WTC11 (cell line): ENCODE results near the gene MAGI2. TPM values are rescaled to one million over a fixed set of nuclear protein-coding genes. Genes with fewer than 3 reads are reported as not detected.

Experiments
- AR ChIP-seq: fragments of 250-450 bp; sonication (Bioruptor Pico); IDR thresholded peaks from 2 replicates; pipeline ENCODE4 v1.9.0; 2021; ENCODE audit warnings: mild to moderate bottlenecking
- ATF2 ChIP-seq: sonication (generic); formaldehyde crosslinking; IDR thresholded peaks from 2 replicates; pipeline ENCODE4 v1.8.1; 2022; ENCODE audit warnings: low read depth, missing genetic modification reagents, borderline replicate concordance
- CREM ChIP-seq: sonication (generic); formaldehyde crosslinking; IDR thresholded peaks from 2 replicates; pipeline ENCODE4 v1.8.1; 2022; ENCODE audit warnings: mild to moderate bottlenecking, missing genetic modification reagents, moderate library complexity
- E2F1 ChIP-seq: sonication (generic); formaldehyde crosslinking; IDR thresholded peaks from 2 replicates; pipeline ENCODE4 v1.8.0; 2022; ENCODE audit warnings: mild to moderate bottlenecking, missing genetic modification reagents
- EMX1 ChIP-seq: fragments of 250-450 bp; sonication (Bioruptor Pico); IDR thresholded peaks from 2 replicates; pipeline ENCODE4 v1.8.0; 2021; ENCODE audit warnings: mild to moderate bottlenecking
- FOXK1 ChIP-seq: sonication (generic); formaldehyde crosslinking; IDR thresholded peaks from 2 replicates; pipeline ENCODE4 v1.8.0; 2022; ENCODE audit warnings: mild to moderate bottlenecking, moderate library complexity, missing genetic modification reagents
- FOXP1 ChIP-seq: sonication (generic); formaldehyde crosslinking; IDR thresholded peaks from 2 replicates; pipeline ENCODE4 v1.8.0; 2022; ENCODE audit warnings: missing genetic modification reagents, mild to moderate bottlenecking, moderate library complexity, borderline replicate concordance
- FOXP4 ChIP-seq: sonication (generic); formaldehyde crosslinking; IDR thresholded peaks from 2 replicates; pipeline ENCODE4 v1.8.0; 2022; ENCODE audit warnings: mild to moderate bottlenecking, missing genetic modification reagents
- GRHL2 ChIP-seq: fragments of 250-450 bp; sonication (Bioruptor Pico); IDR thresholded peaks from 2 replicates; pipeline ENCODE4 v1.8.0; 2022; ENCODE audit warnings: mild to moderate bottlenecking, moderate library complexity; ENCODE audit not compliant: insufficient replicate concordance, severe bottlenecking
- HMGA2 ChIP-seq: fragments of 250-450 bp; sonication (Bioruptor Pico); IDR thresholded peaks from 2 replicates; pipeline ENCODE4 v1.4.0; 2021; ENCODE audit warnings: mild to moderate bottlenecking, moderate library complexity
- IRF2 ChIP-seq: sonication (generic); formaldehyde crosslinking; IDR thresholded peaks from 2 replicates; pipeline ENCODE4 v1.8.0; 2022; ENCODE audit warnings: low read depth, missing genetic modification reagents, borderline replicate concordance
- JUN ChIP-seq: sonication (generic); formaldehyde crosslinking; IDR thresholded peaks from 2 replicates; pipeline ENCODE4 v1.8.0; 2023; ENCODE audit warnings: mild to moderate bottlenecking, missing genetic modification reagents
- KAT7 ChIP-seq: sonication (generic); formaldehyde crosslinking; IDR thresholded peaks from 2 replicates; pipeline ENCODE4 v1.8.1; 2023; ENCODE audit warnings: missing genetic modification reagents, mild to moderate bottlenecking, borderline replicate concordance
- NFATC4 ChIP-seq: fragments of 250-450 bp; sonication (Bioruptor Pico); IDR thresholded peaks from 2 replicates; pipeline ENCODE4 v1.9.0; 2021; ENCODE audit warnings: mild to moderate bottlenecking
- NFYB ChIP-seq: sonication (generic); formaldehyde crosslinking; conservative IDR thresholded peaks from 2 replicates; pipeline ENCODE4 v1.8.0; 2022; ENCODE audit warnings: low read depth, missing genetic modification reagents
- NR3C1 ChIP-seq: sonication (generic); formaldehyde crosslinking; conservative IDR thresholded peaks from 2 replicates; pipeline ENCODE4 v1.8.1; 2023; ENCODE audit warnings: low read depth, mild to moderate bottlenecking, missing genetic modification reagents
- SMAD3 ChIP-seq: sonication (generic); formaldehyde crosslinking; IDR thresholded peaks from 2 replicates; pipeline ENCODE4 v1.8.0; 2022; ENCODE audit warnings: missing genetic modification reagents, mild to moderate bottlenecking, borderline replicate concordance
- SOX15 ChIP-seq: fragments of 250-450 bp; sonication (Bioruptor Pico); IDR thresholded peaks from 2 replicates; pipeline ENCODE4 v1.9.0; 2021; ENCODE audit warnings: mild to moderate bottlenecking
- SP1 ChIP-seq: sonication (generic); formaldehyde crosslinking; conservative IDR thresholded peaks from 2 replicates; pipeline ENCODE4 v1.8.1; 2022; ENCODE audit warnings: missing genetic modification reagents
- TCF7 ChIP-seq: sonication (generic); formaldehyde crosslinking; IDR thresholded peaks from 2 replicates; pipeline ENCODE4 v1.8.0; 2022; ENCODE audit warnings: mild to moderate bottlenecking, low read depth, missing genetic modification reagents, moderate library complexity
- USF1 ChIP-seq: sonication (generic); formaldehyde crosslinking; IDR thresholded peaks from 2 replicates; pipeline ENCODE4 v1.8.0; 2022; ENCODE audit warnings: mild to moderate bottlenecking, missing genetic modification reagents
- USF2 ChIP-seq: sonication (generic); formaldehyde crosslinking; IDR thresholded peaks from 2 replicates; pipeline ENCODE4 v1.8.1; 2023; ENCODE audit warnings: mild to moderate bottlenecking, missing genetic modification reagents, moderate library complexity
- ZBTB21 ChIP-seq: sonication (generic); formaldehyde crosslinking; IDR thresholded peaks from 2 replicates; pipeline ENCODE4 v1.8.1; 2023; ENCODE audit warnings: mild to moderate bottlenecking, missing genetic modification reagents, borderline replicate concordance
- ZNF219 ChIP-seq: sonication (generic); formaldehyde crosslinking; IDR thresholded peaks from 2 replicates; pipeline ENCODE4 v1.8.0; 2023; ENCODE audit warnings: missing genetic modification reagents, mild to moderate bottlenecking, borderline replicate concordance
- ZNF232 ChIP-seq: sonication (generic); formaldehyde crosslinking; IDR thresholded peaks from 2 replicates; pipeline ENCODE4 v1.8.0; 2022; ENCODE audit warnings: mild to moderate bottlenecking, missing genetic modification reagents
- ZNF263 ChIP-seq: sonication (generic); formaldehyde crosslinking; IDR thresholded peaks from 2 replicates; pipeline ENCODE4 v1.8.1; 2022; ENCODE audit warnings: low read depth, mild to moderate bottlenecking, moderate library complexity, missing genetic modification reagents
- total RNA-seq: library from RNA; stranded (reverse); gene quantifications from 3 replicates; pipeline ENCODE4 v1.2.3, GENCODE V29; 2021

Gene MAGI2
- total RNA-seq, 1 experiment from 2014 or later, result 26.6 TPM

- TF ChIP-seq AR (no peak), KAT7 (peak; percentile 82; the same call in 1 of the 2 replicates), USF1 (CRISPR knock-in tag) (peak; percentile 80), EMX1 (no peak), ZNF219 (CRISPR knock-in tag) (no peak), CREM (no peak), JUN (CRISPR knock-in tag) (no peak), GRHL2 (CRISPR knock-in tag) (no peak), SOX15 (CRISPR knock-in tag) (no peak), NR3C1 (CRISPR knock-in tag) (no peak), HMGA2 (no peak), FOXP1 (CRISPR knock-in tag) (no peak), ZNF263 (no peak), ZNF232 (no peak), SP1 (CRISPR knock-in tag) (no peak; the same call in 1 of the 2 replicates), ATF2 (CRISPR knock-in tag) (no peak), NFYB (CRISPR knock-in tag) (no peak), NFATC4 (CRISPR knock-in tag) (no peak), FOXK1 (CRISPR knock-in tag) (peak; percentile 49; the same call in 1 of the 2 replicates), SMAD3 (CRISPR knock-in tag) (no peak), FOXP4 (CRISPR knock-in tag) (no peak), E2F1 (CRISPR knock-in tag) (no peak), TCF7 (no peak), USF2 (CRISPR knock-in tag) (peak; percentile 86), IRF2 (CRISPR knock-in tag) (no peak), ZBTB21 (CRISPR knock-in tag) (no peak)
Observed at GRCh38 chr7:78770422-78771410, 682.8 kb downstream of the MAGI2 start (continued).
